22Rv1 (cell line): ENCODE results near the gene TOP1.

Source experiments
- H3K27ac ChIP-seq: fragments of 450-650 bp; 2 replicates; pipeline ENCODE4 v1.5.1; 2017
- CTCF ChIP-seq: fragments of 450-650 bp; IDR thresholded peaks from 2 replicates; pipeline ENCODE4 v1.5.1; 2017; ENCODE audit warnings: mild to moderate bottlenecking
- ZFX ChIP-seq: fragments of 450-650 bp; IDR thresholded peaks from 2 replicates; pipeline ENCODE4 v1.6.1; 2017; ENCODE audit warnings: antibody characterized with exemption, borderline replicate concordance

TOP1 gene

GRCh38 chr20:40984496-40984895, 44.1 kb upstream of the TOP1 start:
- H3K27ac ChIP-seq: no peak overlapping the region
- TF ChIP-seq CTCF: no peak
- TF ChIP-seq ZFX: no peak

- no peak for TF ChIP-seq ZFX
- no peak for TF ChIP-seq CTCF
- no peak overlapping the region for H3K27ac ChIP-seq
These were observed 41.8 kb upstream of the TOP1 start for GRCh38 chr20:40986774-40987173.

- no peak overlapping the region for H3K27ac ChIP-seq
These were observed 38.0 kb upstream of the TOP1 start for GRCh38 chr20:40990542-40991120.

GRCh38 chr20:40991181-40991889, 37.3 kb upstream of the TOP1 start:
- TF ChIP-seq ZFX (no peak), CTCF (no peak)

More at GRCh38 chr20:40990542-40991120, 38.0 kb upstream of the TOP1 start:
- peak; percentile 83 for TF ChIP-seq CTCF
- no peak for TF ChIP-seq ZFX

GRCh38 chr20:40992349-40993113, 36.1 kb upstream of the TOP1 start:
- no peak overlapping the region for H3K27ac ChIP-seq

More at GRCh38 chr20:40991181-40991889, 37.3 kb upstream of the TOP1 start:
- no peak overlapping the region for H3K27ac ChIP-seq

GRCh38 chr20:40993794-40994540, 34.7 kb upstream of the TOP1 start:
- TF ChIP-seq CTCF: no peak
- TF ChIP-seq ZFX: no peak
- no peak overlapping the region for H3K27ac ChIP-seq

More at GRCh38 chr20:40992349-40993113, 36.1 kb upstream of the TOP1 start:
- TF ChIP-seq ZFX (no peak), CTCF (no peak)
